HCT116 (cell line): ENCODE measurements around the gene DIP2C.

ENCODE experiments used
- POLR2AphosphoS5 ChIP-seq: IDR thresholded peaks from 2 replicates; pipeline ENCODE4 v1.6.1; 2011; ENCODE audit warnings: mild to moderate bottlenecking, low read depth, low read length, moderate library complexity
- TF ChIP-seq, protein P1 (sequence below): IDR thresholded peaks from 2 replicates; pipeline ENCODE4 v1.6.1; 2012; ENCODE audit warnings: low read depth

DNA sequence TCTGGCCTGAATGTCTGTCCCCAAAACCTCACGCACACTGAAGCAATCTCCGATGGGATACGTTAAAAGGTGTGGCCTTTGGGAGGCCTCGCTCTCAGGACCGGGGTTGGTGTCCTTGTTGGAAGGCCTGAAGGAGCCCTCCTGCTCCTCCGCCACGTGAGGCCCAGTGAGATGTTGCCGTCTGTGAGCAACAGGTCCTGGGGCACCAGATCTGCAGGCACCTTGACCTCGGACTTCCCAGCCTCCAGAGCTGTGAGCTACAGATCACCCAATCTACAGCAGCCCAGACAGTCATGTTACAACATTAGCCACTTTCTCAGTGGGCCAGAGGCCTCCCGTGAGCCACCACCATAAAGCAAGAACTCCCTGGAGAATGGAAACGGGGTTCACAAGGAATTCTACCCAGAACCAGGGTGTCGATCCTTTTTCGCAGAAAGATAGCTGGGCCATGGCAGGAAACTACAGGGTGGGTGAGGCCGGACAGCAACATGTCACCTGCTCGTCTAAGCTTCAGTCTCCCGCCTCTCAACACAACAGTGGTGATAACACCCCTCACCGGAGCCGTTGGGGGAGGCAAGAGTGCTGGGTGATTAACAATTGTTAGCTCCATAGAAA, 87.0 kb downstream of the DIP2C start:
- no peak for TF ChIP-seq POLR2AphosphoS5
- TF ChIP-seq, protein P1, sequence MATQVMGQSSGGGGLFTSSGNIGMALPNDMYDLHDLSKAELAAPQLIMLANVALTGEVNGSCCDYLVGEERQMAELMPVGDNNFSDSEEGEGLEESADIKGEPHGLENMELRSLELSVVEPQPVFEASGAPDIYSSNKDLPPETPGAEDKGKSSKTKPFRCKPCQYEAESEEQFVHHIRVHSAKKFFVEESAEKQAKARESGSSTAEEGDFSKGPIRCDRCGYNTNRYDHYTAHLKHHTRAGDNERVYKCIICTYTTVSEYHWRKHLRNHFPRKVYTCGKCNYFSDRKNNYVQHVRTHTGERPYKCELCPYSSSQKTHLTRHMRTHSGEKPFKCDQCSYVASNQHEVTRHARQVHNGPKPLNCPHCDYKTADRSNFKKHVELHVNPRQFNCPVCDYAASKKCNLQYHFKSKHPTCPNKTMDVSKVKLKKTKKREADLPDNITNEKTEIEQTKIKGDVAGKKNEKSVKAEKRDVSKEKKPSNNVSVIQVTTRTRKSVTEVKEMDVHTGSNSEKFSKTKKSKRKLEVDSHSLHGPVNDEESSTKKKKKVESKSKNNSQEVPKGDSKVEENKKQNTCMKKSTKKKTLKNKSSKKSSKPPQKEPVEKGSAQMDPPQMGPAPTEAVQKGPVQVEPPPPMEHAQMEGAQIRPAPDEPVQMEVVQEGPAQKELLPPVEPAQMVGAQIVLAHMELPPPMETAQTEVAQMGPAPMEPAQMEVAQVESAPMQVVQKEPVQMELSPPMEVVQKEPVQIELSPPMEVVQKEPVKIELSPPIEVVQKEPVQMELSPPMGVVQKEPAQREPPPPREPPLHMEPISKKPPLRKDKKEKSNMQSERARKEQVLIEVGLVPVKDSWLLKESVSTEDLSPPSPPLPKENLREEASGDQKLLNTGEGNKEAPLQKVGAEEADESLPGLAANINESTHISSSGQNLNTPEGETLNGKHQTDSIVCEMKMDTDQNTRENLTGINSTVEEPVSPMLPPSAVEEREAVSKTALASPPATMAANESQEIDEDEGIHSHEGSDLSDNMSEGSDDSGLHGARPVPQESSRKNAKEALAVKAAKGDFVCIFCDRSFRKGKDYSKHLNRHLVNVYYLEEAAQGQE: no peak
